ENCODE data around the gene TLN1.
A peak's percentile ranks its signal among the peaks of the same experiment; 100 is the strongest.

Gene TLN1, protein sequence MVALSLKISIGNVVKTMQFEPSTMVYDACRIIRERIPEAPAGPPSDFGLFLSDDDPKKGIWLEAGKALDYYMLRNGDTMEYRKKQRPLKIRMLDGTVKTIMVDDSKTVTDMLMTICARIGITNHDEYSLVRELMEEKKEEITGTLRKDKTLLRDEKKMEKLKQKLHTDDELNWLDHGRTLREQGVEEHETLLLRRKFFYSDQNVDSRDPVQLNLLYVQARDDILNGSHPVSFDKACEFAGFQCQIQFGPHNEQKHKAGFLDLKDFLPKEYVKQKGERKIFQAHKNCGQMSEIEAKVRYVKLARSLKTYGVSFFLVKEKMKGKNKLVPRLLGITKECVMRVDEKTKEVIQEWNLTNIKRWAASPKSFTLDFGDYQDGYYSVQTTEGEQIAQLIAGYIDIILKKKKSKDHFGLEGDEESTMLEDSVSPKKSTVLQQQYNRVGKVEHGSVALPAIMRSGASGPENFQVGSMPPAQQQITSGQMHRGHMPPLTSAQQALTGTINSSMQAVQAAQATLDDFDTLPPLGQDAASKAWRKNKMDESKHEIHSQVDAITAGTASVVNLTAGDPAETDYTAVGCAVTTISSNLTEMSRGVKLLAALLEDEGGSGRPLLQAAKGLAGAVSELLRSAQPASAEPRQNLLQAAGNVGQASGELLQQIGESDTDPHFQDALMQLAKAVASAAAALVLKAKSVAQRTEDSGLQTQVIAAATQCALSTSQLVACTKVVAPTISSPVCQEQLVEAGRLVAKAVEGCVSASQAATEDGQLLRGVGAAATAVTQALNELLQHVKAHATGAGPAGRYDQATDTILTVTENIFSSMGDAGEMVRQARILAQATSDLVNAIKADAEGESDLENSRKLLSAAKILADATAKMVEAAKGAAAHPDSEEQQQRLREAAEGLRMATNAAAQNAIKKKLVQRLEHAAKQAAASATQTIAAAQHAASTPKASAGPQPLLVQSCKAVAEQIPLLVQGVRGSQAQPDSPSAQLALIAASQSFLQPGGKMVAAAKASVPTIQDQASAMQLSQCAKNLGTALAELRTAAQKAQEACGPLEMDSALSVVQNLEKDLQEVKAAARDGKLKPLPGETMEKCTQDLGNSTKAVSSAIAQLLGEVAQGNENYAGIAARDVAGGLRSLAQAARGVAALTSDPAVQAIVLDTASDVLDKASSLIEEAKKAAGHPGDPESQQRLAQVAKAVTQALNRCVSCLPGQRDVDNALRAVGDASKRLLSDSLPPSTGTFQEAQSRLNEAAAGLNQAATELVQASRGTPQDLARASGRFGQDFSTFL (N-terminal part only)

GRCh38 chr9:35732185-35732799 lies at the start of gene TLN1, which contains the start of gene CREB3:
TSS of gene TLN1 (minus strand) at chr9:35732195. CDS start at chr9:35725694, 6,501 bp downstream.
TSS of gene CREB3 (plus strand) at chr9:35732666. CDS start at chr9:35732773, 107 bp downstream.
- peak within 1 kb of the TSS; percentile 93 for H3K4me3 ChIP-seq (ENCODE audit: low read depth, low read length)
- in situ Hi-C loops (cut with HindIII; ENCODE audit: low sequenced_read_pairs), result no loop called here
- TF ChIP-seq, protein P1, sequence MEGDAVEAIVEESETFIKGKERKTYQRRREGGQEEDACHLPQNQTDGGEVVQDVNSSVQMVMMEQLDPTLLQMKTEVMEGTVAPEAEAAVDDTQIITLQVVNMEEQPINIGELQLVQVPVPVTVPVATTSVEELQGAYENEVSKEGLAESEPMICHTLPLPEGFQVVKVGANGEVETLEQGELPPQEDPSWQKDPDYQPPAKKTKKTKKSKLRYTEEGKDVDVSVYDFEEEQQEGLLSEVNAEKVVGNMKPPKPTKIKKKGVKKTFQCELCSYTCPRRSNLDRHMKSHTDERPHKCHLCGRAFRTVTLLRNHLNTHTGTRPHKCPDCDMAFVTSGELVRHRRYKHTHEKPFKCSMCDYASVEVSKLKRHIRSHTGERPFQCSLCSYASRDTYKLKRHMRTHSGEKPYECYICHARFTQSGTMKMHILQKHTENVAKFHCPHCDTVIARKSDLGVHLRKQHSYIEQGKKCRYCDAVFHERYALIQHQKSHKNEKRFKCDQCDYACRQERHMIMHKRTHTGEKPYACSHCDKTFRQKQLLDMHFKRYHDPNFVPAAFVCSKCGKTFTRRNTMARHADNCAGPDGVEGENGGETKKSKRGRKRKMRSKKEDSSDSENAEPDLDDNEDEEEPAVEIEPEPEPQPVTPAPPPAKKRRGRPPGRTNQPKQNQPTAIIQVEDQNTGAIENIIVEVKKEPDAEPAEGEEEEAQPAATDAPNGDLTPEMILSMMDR (IDR thresholded peaks at IDR 0.05; ENCODE audit: low read depth, low read length), result no peak
- peak; percentile 100 for DNase-seq (ENCODE audit: low read depth, low spot score)

- no peak overlapping the region for H3K4me3 ChIP-seq (ENCODE audit: low read depth, low read length)
- DNase-seq (ENCODE audit: low read depth, low spot score), result no peak
- in situ Hi-C loops (cut with HindIII; ENCODE audit: low sequenced_read_pairs), result no loop called here
- TF ChIP-seq, protein P1 (IDR thresholded peaks at IDR 0.05; ENCODE audit: low read depth, low read length), result no peak
Observed at GRCh38 chr9:35781066-35781465, 49.1 kb upstream of the TLN1 start.

- TF ChIP-seq, protein P1 (IDR thresholded peaks at IDR 0.05; ENCODE audit: low read depth, low read length), result no peak
- H3K4me3 ChIP-seq (ENCODE audit: low read depth, low read length), result no peak overlapping the region
- in situ Hi-C loops (cut with HindIII; ENCODE audit: low sequenced_read_pairs), result no loop called here
- DNase-seq (ENCODE audit: low read depth, low spot score), result no peak
Observed at GRCh38 chr9:35778496-35778895, 46.5 kb upstream of the TLN1 start.

DNA sequence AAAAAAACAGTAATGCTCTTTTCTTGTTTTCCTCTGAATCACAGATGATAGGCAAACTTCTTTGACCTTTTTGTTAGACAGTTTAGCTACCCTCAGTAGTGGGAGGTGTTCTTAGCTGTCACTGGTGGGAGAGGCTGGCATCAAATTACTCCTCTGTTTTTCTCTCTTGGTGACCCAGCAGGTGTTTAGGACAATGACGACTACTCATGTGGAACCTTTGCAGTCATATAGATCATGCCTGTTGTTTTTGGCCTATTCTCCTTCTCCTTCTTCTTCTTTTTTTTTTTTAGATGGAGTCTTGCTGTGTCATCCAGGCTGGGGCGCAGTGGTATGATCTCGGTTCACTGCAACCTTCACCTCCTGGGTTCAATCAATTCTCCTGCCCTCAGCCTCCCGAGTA lies 44.0 kb upstream of the TLN1 start:
- TF ChIP-seq, protein P1 (IDR thresholded peaks at IDR 0.05; ENCODE audit: low read depth, low read length), result no peak
- in situ Hi-C loops (cut with HindIII; ENCODE audit: low sequenced_read_pairs), result no loop called here
- DNase-seq (ENCODE audit: low read depth, low spot score), result no peak
- H3K4me3 ChIP-seq (ENCODE audit: low read depth, low read length), result no peak overlapping the region

- TF ChIP-seq, protein P1 (IDR thresholded peaks at IDR 0.05; ENCODE audit: low read depth, low read length), result no peak
- no peak for DNase-seq (ENCODE audit: low read depth, low spot score)
- no peak overlapping the region for H3K4me3 ChIP-seq (ENCODE audit: low read depth, low read length)
- in situ Hi-C loops (cut with HindIII; ENCODE audit: low sequenced_read_pairs), result no loop called here
Observed at GRCh38 chr9:35774907-35775635, 43.1 kb upstream of the TLN1 start.
